ENCODE measurements around the gene TDP2. TPM values are rescaled to one million over a fixed set of nuclear protein-coding genes. Genes with fewer than 3 reads are reported as not detected.
"Not testable (repeated sequence)": the region's sequence is repeated elsewhere in the genome, so short reads cannot be mapped to it uniquely, and the experiment has no call there.

The TDP2 gene
- total RNA-seq, 1 experiment from 2014 or later: 23.6 TPM

GRCh38 chr6:24692003-24692402 lies 25.3 kb upstream of the TDP2 start:
- no peak overlapping the region for H3K27ac ChIP-seq
- no peaks in the 10 kb centered on the region for H3K4me1 ChIP-seq (replicated peaks)
- H3K36me3 ChIP-seq: no peaks in the 10 kb centered on the region
- DNase-seq (ENCODE audit: low read depth in 1 of 2, low spot score in 2 of 2): no peak
- no peak overlapping the region for H3K4me3 ChIP-seq
- H3K9me3 ChIP-seq (replicated peaks): no peaks in the 10 kb centered on the region
- H3K27me3 ChIP-seq (replicated peaks): no peaks in the 10 kb centered on the region

DNA sequence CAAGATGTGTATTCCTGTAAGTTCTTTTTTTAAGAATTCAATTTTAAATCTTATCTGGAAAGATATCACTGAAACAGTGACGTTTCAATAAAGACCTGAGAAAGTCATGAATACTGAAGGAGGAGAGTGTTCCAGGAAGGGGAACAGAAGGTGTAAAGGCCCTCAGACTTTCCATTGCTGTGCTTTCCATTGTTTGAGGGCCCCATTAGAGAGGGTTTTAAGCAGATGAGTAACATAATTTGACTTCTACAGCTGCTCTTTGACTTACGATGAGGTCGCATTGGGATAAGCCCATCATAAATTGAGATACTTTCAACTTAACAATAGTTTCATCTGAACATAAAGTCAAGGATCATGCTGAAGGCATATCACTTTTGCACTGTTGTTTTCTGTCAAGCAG lies 24.9 kb upstream of the TDP2 start:
- H3K4me3 ChIP-seq: no peak overlapping the region
- no peak overlapping the region for H3K27ac ChIP-seq
- H3K4me1 ChIP-seq (replicated peaks): no peaks in the 10 kb centered on the region
- H3K27me3 ChIP-seq (replicated peaks): no peaks in the 10 kb centered on the region
- no peaks in the 10 kb centered on the region for H3K36me3 ChIP-seq
- no peak for DNase-seq (ENCODE audit: low read depth in 1 of 2, low spot score in 2 of 2)
- H3K9me3 ChIP-seq (replicated peaks): no peaks in the 10 kb centered on the region

- DNase-seq (ENCODE audit: low read depth in 1 of 2, low spot score in 2 of 2): no peak
- no peaks in the 10 kb centered on the region for H3K9me3 ChIP-seq (replicated peaks)
- no peaks in the 10 kb centered on the region for H3K4me1 ChIP-seq (replicated peaks)
- H3K27ac ChIP-seq: no peak overlapping the region
- no peaks in the 10 kb centered on the region for H3K36me3 ChIP-seq
- H3K4me3 ChIP-seq: no peak overlapping the region
- H3K27me3 ChIP-seq (replicated peaks): no peaks in the 10 kb centered on the region
These were observed 23.9 kb upstream of the TDP2 start for GRCh38 chr6:24690593-24690992.

GRCh38 chr6:24689964-24690363 lies 23.3 kb upstream of the TDP2 start:
- Histone ChIP-seq H3K4me1 (replicated peaks) (no peaks in the 10 kb centered on the region), H3K9me3 (replicated peaks) (no peaks in the 10 kb centered on the region), H3K27ac (no peak overlapping the region), H3K36me3 (no peaks in the 10 kb centered on the region), H3K27me3 (replicated peaks) (no peaks in the 10 kb centered on the region), H3K4me3 (no peak overlapping the region)
- DNase-seq (ENCODE audit: low read depth in 1 of 2, low spot score in 2 of 2): no peak

GRCh38 chr6:24686946-24687345 lies 20.2 kb upstream of the TDP2 start:
- no peak for DNase-seq (ENCODE audit: low read depth in 1 of 2, low spot score in 2 of 2)
- Histone ChIP-seq H3K27ac (no peak overlapping the region), H3K27me3 (replicated peaks) (no peaks in the 10 kb centered on the region), H3K9me3 (replicated peaks) (no peaks in the 10 kb centered on the region), H3K4me3 (no peak overlapping the region), H3K4me1 (replicated peaks) (no peaks in the 10 kb centered on the region), H3K36me3 (no peaks in the 10 kb centered on the region)

DNA sequence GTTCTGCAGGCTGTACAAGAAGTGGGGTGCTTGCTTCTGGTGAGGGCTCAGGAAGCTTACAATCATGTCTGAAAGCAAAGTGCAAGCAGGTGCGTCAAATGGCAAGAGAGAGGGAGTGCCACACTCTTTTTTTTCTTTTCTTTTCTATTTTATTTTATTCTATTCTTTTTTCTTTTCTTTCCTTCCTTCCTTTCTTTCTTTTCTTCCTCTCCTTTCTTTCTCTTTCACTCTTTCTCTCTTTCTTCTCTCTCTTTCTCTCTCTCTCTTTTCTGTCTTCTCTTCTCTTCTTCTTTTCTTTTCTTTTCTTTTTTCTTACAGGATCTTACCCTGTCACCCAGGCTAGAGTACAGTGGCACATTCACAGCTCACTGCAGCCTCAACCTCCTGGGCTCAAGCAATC lies 19.7 kb upstream of the TDP2 start:
- H3K27me3 ChIP-seq (replicated peaks): no peaks in the 10 kb centered on the region
- no peak overlapping the region for H3K4me3 ChIP-seq
- no peak for DNase-seq (ENCODE audit: low read depth in 1 of 2, low spot score in 2 of 2)
- H3K4me1 ChIP-seq (replicated peaks): no peaks in the 10 kb centered on the region
- no peaks in the 10 kb centered on the region for H3K36me3 ChIP-seq
- no peaks in the 10 kb centered on the region for H3K9me3 ChIP-seq (replicated peaks)
- no peak overlapping the region for H3K27ac ChIP-seq

DNA sequence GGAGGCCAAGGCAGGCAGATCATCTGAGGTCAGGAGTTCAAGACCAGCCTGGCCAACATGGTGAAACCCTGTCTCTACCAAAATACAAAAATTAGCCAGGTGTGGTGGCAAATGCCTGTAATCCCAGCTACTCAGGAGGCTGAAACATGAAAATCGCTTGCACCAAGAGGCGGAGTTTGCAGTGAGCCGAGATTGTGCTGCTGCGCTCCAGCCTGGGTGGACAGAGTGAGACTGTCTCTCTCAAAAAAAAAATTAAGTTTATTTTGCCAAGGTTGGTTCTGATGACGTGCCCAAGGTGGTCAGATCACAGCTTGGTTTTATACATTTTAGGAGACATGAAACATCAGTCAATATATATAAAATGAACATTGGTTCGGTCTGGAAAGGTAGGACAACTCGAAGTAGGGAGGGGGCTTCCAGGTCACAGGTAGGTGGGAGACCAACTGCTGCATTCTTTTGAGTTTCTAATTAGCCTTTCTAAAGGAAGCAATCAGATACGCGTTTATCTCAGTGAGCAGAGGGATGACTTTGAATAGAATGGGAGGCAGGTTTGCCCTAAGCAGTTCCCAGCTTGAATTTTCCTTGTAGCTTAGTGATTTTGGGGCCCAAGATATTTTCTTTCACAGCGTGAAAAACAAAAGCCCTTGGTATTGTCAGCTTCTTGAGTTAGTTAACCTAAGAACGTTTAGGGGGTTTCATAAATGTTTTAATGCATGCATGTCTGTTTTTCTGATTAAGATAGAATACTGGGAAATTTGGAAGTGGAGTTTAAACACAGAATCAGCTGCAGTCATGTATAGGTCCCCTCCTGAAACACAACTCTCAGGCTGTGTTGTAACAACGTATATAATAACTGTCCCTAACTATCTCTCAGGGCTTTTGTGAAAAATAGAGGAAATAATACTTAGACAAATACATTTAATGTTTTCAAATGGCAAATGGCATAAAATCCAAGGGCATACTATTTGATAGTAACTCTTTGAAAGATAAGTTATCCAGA lies 16.9 kb upstream of the TDP2 start:
- Histone ChIP-seq H3K36me3 (no peaks in the 10 kb centered on the region), H3K27me3 (replicated peaks) (no peaks in the 10 kb centered on the region), H3K27ac (no peak overlapping the region), H3K4me3 (no peak overlapping the region), H3K4me1 (replicated peaks) (no peaks in the 10 kb centered on the region), H3K9me3 (replicated peaks) (no peaks in the 10 kb centered on the region)
- no peak for DNase-seq (ENCODE audit: low read depth in 1 of 2, low spot score in 2 of 2)

- Histone ChIP-seq H3K9me3 (replicated peaks) (no peaks in the 10 kb centered on the region), H3K27ac (no peak overlapping the region), H3K4me3 (no peak overlapping the region), H3K36me3 (no peaks in the 10 kb centered on the region), H3K27me3 (replicated peaks) (no peaks in the 10 kb centered on the region), H3K4me1 (replicated peaks) (no peaks in the 10 kb centered on the region)
- no peak for DNase-seq (ENCODE audit: low read depth in 1 of 2, low spot score in 2 of 2)
These were observed 13.9 kb upstream of the TDP2 start for GRCh38 chr6:24680582-24680981.

DNA sequence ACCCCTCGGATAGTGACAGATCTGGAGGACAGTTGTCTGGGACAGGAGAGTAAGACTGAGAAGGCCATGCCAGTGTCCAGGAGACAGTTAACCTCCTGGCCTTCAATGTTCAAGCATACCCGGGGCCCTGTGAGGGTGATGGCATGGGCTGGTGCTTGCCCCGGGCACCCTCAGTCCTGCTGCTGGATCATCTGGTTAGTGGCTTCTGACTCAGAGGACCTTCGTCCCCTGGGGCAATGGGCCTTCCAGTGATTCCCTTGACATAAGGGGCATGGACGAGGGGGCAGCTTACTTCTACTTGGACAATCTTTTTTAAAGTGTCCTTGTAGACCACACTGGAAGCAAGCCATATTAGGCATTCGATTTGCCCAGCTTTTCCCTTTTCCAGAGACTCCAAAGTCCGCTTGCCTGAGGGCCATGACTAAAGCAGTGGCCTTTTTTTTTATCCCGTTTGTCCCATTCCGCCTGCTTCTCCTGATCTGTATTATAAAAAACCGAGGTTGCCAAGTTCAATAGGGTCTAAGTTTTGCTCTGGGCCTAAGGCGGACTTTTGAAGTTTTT lies 12.2 kb upstream of the TDP2 start:
- not testable (repeated sequence) for H3K36me3 ChIP-seq; DNase-seq (ENCODE audit: low read depth in 1 of 2, low spot score in 2 of 2); H3K4me1 ChIP-seq (replicated peaks); H3K27ac ChIP-seq; H3K27me3 ChIP-seq (replicated peaks); H3K9me3 ChIP-seq (replicated peaks); H3K4me3 ChIP-seq

DNA sequence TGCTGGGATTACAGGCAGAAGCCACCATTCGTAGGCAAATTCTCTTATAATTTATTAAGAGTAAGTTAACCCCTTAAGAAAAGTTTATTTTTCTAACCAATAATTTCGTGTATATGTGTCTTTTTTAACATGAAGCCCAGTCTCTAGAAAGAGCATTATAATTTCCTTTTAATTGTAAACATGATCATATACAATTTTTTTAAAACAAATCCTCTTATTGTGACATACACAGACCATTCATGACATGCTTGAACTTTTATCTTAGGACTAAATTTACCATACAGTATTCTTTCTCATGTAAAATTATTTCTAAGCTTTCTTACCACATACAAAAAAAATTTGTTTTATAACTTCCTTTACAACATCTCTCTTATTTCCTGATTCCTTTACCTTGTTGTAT lies 6.9 kb upstream of the TDP2 start:
- H3K4me1 ChIP-seq (replicated peaks): no peaks in the 10 kb centered on the region
- H3K9me3 ChIP-seq (replicated peaks): no peaks in the 10 kb centered on the region; the same call in 1 of the 2 replicates
- H3K36me3 ChIP-seq: no peaks in the 10 kb centered on the region
- no peak overlapping the region for H3K27ac ChIP-seq
- DNase-seq (ENCODE audit: low read depth in 1 of 2, low spot score in 2 of 2): no peak
- H3K27me3 ChIP-seq (replicated peaks): no peaks in the 10 kb centered on the region
- H3K4me3 ChIP-seq: no peak overlapping the region

GRCh38 chr6:24672620-24673182 lies 6.0 kb upstream of the TDP2 start:
- no peaks in the 10 kb centered on the region; the same call in 1 of the 2 replicates for H3K9me3 ChIP-seq (replicated peaks)
- peaks cover 3% of the 10 kb centered on the region; the same call in 1 of the 2 replicates for H3K4me1 ChIP-seq (replicated peaks)
- H3K27ac ChIP-seq: no peak overlapping the region
- H3K27me3 ChIP-seq (replicated peaks): no peaks in the 10 kb centered on the region
- DNase-seq (ENCODE audit: low read depth in 1 of 2, low spot score in 2 of 2): no peak
- no peaks in the 10 kb centered on the region for H3K36me3 ChIP-seq
- no peak overlapping the region for H3K4me3 ChIP-seq

DNA sequence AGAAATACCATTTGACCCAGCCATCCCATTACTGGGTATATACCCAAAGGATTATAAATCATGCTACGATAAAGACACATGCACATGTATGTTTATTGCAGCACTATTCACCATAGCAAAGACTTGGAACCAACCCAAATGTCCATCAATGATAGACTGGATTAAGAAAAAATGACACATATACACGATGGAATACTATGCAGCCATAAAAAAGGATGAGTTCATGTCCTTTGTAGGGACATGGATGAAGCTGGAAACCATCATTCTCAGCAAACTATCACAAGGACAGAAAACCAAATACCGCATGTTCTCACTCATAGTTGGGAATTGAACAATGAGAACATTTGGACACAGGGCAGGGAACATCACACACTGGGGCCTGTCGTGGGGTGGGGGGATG lies 4.4 kb upstream of the TDP2 start:
- not testable (repeated sequence) for H3K9me3 ChIP-seq (replicated peaks); H3K27me3 ChIP-seq (replicated peaks); H3K4me1 ChIP-seq (replicated peaks); H3K27ac ChIP-seq; DNase-seq (ENCODE audit: low read depth in 1 of 2, low spot score in 2 of 2); H3K4me3 ChIP-seq; H3K36me3 ChIP-seq

GRCh38 chr6:24670492-24670891 lies 3.8 kb upstream of the TDP2 start:
- not testable (repeated sequence) for H3K9me3 ChIP-seq (replicated peaks); H3K4me3 ChIP-seq; H3K4me1 ChIP-seq (replicated peaks); H3K27ac ChIP-seq; DNase-seq (ENCODE audit: low read depth in 1 of 2, low spot score in 2 of 2); H3K27me3 ChIP-seq (replicated peaks); H3K36me3 ChIP-seq

DNA sequence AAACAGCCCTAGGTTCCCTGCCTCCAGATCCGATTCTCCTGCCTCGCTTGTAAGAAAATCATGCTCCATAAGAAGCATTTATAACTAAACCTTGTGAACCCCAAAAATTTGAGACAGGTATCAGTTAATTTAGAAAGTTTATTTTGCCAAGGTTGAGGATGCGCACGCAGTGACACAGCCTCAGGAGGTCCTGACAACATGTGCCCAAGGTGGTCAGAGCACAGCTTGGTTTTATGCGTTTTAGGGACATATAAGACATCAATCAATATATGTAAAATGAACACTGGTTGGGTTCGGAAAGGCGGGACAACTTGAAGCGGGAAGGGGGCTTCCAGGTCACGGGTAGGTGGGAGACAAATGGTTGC lies 2.3 kb upstream of the TDP2 start:
- Histone ChIP-seq H3K4me3 (no peak overlapping the region), H3K27ac (no peak overlapping the region), H3K9me3 (replicated peaks) (no peaks in the 10 kb centered on the region; the same call in 1 of the 2 replicates), H3K36me3 (peaks cover 19% of the 10 kb centered on the region), H3K4me1 (replicated peaks) (peaks cover 13% of the 10 kb centered on the region), H3K27me3 (replicated peaks) (no peaks in the 10 kb centered on the region)
- no peak for DNase-seq (ENCODE audit: low read depth in 1 of 2, low spot score in 2 of 2)
